HG02840 (cell line): ENCODE results near the gene SCCPDH.
"Not testable (repeated sequence)": the region's sequence is repeated elsewhere in the genome, so short reads cannot be mapped to it uniquely, and the experiment has no call there.

Experiments
- ATAC-seq: cut with Tn5 transposase; IDR thresholded peaks from one replicate; pipeline ENCODE4 v1.9.1; 2021; ENCODE audit warnings: mild to moderate bottlenecking, moderate library complexity, moderate number of reproducible peaks; ENCODE audit not compliant: unreplicated experiment, low FRiP score

SCCPDH gene, protein sequence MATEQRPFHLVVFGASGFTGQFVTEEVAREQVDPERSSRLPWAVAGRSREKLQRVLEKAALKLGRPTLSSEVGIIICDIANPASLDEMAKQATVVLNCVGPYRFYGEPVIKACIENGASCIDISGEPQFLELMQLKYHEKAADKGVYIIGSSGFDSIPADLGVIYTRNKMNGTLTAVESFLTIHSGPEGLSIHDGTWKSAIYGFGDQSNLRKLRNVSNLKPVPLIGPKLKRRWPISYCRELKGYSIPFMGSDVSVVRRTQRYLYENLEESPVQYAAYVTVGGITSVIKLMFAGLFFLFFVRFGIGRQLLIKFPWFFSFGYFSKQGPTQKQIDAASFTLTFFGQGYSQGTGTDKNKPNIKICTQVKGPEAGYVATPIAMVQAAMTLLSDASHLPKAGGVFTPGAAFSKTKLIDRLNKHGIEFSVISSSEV

DNA sequence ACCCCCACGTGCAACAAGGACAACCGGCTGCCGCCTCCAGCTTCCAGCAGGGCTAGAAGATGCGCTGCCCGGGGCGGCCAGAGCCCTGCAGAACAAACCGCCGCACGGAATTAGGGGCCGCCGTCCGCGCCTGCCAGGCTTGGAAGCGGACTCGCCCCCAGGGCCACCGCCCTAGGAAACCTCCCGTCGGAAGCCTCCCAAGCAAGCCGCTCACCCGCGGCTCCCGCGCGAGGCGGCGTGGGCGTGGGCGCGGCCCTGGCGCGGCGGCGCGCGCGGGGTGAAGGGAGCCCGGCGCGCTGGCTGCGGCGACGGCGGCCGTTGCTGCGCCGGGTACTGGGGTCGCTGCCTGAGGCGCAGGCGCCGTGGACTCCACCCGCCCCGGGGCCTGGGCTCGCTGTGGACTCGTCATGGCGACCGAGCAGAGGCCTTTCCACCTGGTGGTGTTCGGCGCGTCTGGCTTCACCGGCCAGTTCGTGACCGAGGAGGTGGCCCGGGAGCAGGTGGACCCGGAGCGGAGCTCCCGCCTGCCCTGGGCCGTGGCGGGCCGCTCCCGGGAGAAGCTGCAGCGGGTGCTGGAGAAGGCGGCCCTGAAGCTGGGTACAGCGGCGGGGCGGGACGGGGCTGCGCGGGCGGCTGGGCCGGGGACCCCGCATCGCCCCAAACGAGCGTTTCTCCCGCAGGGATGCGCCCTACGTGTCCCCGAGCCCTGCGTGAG, at the start of gene SCCPDH:
TSS of gene SCCPDH (plus strand) at position 394 of the 715 bp plus-strand sequence. CDS start at position 408, 14 bp downstream.
- ATAC-seq: peak; percentile 90

DNA sequence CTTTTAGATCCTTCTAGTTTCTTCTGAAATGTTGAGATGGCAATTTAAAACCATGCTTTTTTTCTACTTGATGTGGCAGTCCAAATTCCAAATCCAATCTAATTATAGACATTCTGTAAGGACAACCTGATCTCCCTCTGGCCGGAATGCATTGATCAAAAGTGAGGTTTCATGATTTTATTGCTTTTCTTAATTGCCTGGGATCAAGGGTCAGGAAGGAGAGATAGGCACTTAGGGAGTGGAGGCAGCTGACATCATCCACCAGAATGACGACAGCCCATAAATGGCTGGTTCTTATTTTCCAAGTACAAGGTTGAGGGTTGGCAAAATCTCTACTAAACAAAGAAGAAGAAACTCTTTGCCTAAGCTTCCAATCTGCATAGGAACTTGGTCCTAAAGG, 46.4 kb upstream of the SCCPDH start:
- ATAC-seq: no peak

DNA sequence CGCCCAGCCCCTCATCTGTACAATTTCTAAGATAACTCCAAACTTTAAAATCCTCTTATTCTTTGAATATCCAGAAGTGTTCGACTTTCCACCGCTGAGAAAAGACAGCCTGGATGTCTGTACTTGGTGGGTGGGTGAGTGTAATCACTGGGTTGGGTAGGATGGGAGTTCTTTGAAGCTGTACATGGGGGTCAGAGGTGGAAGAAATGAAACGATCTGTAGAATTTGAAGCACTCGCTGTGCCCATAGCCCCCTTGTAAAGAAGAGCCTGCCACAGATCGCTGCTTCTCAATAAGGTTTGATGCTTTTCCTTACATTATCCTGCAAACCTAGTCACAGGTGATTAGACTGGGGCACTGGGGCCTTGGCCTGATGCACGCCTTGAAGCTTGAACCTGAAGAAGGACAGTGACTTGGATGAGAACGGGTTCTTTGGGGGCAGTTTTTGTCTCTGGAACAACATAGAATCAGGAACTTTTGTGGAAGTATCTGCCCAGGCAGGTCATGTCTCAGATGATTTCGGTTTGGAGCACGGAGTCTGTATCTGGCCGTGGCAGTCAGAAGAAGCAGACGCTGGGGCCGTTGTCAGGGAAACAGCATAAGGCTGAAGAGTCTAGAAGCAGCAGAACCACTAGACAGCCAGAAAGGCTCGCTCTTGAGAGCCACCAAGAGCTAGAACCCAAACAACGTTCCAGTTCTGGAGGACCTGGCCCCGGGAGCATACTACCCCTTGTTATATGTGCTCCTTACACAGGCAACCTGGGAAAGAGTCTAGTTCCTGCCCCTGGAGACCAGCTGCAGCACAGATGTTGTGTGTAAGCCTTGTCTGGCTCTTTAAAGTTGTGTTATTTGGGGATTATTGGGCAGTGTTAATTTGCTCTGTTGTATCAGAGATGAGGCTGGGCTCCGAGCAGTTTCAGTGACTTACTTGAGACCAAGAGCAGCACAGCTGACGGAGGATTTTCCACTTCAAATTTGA, 45.1 kb upstream of the SCCPDH start:
- no peak for ATAC-seq

DNA sequence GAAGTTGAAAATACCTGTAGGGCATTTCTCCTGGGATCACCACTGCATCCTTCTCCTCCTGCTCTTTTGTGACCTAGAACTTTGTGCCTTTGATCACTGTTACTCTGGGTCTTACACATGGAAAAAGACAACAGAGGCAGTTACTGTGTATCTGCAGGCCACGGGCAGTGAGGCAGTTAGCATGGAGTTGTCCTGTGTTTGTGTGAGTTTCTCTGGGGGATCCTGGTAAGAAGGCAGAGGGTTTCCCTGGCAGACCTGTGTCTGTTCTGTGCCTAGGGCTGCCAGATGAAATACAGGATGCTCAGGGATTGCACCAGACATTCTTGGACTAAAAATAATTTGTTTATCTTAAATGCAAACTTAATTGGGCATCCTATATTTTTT, 44.4 kb upstream of the SCCPDH start:
- ATAC-seq: no peak

DNA sequence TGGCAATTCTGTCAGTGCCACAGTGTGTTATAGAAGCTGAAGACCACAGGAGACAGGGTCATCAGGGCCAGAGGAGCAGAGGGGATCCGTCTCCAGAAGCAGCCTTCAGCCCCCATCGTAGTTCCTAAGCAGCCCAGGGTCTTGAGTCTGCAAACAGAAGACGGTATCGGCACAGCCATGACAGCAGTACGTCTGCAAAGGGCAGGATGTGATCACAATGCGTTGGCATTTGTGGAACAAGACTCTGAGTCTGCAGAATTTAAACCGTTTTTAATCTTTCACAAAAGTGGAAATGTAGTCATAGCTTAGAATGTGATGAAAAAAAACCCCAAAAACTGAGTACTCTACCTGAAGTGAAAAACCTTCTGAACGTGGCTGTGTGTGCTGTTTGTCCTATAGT, 44.0 kb upstream of the SCCPDH start:
- no peak for ATAC-seq

DNA sequence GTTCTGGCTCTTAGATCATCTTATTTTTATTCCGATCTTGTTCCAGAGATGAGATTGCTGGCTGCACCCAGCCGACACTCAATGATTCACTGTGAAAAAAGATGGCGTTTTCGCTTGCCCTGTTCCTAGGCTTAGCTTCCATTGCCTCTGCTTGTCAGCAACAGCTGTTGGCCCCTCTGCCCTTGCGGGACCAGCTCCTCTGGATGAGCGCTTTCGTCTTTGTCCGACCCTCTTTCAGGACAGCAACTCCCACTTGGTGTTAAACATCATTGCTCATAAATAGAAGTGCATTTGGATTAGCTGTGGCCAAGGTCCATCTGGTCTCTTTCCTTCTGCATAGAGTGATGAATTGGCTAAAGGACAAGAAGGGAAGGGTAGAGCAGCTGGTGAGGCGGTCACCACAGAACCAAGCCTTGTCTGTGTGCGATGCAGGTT, 43.5 kb upstream of the SCCPDH start:
- ATAC-seq: no peak

DNA sequence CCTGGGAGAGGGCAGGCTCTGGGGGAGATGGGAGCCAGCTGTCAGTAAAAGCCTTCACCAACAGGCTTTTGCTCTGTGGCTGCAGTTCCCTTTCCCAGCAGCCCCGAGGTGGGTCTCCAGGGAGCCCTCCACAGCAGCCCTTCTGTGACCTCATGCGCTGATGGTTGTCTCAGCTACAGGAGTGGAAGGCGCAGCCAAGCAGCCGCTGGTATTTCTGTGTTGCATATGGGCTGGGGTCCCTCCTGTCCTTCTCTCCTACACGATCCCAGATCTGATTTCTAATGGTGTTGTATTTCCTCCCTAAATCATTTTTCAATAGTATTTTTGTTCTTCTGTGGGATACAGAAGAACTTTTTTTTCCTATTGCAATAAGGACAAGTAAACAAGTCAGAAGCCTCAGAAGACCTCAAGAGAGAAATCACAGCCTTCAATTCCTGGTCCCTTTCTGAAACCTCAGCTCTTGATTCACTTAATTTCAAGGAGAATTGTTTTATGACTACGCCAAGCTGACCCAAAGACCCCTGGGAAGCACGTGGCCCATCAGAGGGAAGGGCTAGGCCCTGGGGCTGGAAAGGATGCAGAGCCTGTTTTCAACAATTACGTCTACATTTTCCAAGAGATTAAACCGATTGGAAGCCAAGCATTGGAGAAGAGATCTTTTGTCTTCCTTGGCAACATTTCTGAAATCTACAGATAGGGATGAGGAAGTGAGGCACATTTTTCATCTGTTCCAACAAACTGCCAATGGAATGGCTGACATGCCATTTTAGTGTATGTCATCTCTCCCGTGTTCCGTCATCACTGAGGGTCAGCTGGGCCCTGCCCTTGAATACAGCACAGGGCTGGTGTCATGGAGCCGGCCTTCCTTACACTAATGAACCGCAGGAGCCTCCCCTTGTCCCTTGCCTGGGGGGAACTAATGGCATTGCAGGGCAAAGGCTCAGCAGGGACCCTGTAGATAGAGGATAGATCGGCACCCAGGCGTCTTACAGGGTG, 42.0 kb upstream of the SCCPDH start:
- no peak for ATAC-seq

DNA sequence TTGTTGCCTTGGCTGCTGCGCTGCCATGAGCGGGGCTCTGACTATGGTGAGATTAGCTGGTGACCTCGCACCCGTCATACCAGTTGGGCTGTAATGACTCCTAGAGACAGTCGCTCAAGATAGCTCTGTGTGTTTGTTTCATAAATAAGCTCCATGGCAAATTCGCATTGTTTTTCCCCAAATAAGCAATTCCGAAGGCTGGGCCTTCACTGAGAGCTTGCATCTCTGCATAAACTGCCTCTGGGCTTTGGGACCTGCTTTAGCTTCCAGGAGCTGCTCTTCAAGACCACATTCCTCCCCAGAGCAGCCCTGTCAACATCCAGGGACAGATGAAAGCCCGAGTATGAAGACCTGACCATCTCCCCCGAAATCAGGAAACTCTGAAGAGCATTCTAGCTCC, 40.7 kb upstream of the SCCPDH start:
- no peak for ATAC-seq

DNA sequence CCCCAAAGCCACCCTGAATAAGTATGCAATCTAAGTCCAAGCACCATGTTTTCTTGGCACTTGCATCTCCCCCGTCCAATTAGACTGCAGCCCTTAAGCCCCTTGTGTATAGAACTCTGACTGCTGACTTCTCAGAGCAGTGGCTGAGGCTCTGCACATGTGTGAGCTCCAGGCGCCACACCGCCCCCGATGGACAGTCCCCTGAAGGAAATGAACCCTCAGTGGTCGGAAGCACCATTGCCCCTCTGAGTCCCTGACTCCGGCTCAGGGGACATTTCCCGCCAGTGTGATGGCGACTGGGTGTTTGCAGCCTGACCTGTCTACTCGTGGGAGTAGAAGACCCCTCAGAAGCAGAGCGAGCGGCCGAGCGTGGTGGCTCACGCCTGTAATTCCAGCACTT, 37.2 kb upstream of the SCCPDH start:
- no peak for ATAC-seq

DNA sequence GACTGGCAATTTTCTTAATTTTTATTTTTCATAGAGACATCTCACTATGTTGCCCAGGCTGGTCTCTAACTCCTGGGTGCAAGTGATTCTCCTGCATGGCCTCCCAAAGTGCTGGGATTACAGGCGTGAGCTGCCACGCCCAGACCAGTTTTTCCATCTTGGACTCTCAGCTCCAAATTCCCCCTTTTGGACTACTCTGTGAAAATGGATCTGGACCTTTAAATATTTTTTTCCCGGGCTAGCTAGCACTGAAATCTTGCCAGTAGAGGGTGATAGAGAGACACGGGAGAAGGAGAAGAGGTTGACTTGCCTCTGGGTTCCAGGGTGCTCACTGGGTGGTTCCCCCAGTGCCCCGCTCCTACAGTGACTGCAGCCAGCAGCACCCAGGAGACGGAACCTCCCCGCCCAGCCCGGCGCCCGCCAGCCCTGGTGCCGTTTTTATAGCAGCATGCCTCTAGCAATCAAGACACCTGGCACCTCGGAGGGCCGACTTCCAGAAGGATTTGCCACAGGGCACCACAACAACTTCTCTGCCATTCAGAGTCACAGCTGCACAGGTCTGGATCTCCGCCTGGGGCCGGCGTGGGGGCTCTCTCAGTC, 34.7 kb upstream of the SCCPDH start:
- ATAC-seq: no peak

DNA sequence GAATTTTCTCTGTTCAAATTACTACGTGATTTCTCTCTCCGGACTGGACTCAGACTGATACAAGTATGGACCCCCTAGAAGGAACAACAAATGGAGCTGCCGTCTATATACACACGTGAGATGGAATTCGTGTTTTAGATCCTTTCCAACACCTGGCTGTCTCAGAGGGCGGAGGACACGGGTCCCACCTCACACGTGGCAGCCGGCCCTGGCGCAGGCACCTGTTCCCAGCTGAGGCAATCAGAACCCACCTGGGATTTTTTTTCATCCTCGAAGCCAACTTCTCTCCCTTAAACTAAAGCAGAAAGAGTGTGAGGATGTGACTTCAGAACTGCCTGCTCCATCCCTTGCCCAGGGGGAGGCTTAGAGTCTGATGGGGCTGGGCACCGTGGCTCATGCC, 34.1 kb upstream of the SCCPDH start:
- no peak for ATAC-seq

DNA sequence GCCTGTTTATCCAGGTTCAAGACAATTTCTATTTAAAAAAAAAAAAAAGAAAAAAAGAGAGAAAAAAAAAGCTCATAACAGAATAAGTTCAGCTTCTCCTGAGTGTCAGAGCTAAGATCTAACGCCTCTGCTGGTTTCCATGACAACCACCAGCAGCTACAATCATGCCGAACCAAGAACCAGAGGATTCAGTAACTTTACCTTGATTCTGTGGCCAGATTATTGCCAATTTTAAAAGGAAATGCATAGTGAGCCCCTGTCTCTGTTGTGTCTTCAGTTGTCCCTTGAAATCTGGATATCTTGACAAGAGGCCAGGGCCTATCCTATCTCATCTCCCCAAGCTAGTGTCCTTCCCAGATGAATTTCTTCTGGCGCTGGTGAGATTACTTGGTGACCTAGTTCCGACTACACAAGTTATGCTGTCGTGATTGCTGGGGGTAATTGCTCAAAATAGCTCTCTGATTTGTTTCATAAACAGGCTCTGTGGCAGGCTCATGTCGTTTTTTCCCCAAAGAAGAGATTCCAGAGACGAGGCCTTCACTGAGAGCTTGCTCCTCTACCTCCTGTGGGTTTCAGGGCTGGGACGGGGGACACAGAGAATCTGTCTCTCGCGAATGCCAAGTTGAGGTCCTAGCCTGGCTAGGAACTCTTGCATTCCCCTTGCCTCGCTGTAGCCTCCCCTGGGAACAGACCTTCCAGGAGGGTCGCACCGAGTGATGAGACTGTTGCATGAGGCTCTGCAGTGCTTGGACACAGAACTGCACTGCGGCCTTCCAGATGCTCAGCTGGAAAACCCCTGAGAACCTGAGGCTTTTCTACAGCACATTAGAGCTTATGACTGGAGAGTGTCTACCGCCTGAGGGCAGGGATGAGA, 32.4 kb upstream of the SCCPDH start:
- ATAC-seq: no peak

DNA sequence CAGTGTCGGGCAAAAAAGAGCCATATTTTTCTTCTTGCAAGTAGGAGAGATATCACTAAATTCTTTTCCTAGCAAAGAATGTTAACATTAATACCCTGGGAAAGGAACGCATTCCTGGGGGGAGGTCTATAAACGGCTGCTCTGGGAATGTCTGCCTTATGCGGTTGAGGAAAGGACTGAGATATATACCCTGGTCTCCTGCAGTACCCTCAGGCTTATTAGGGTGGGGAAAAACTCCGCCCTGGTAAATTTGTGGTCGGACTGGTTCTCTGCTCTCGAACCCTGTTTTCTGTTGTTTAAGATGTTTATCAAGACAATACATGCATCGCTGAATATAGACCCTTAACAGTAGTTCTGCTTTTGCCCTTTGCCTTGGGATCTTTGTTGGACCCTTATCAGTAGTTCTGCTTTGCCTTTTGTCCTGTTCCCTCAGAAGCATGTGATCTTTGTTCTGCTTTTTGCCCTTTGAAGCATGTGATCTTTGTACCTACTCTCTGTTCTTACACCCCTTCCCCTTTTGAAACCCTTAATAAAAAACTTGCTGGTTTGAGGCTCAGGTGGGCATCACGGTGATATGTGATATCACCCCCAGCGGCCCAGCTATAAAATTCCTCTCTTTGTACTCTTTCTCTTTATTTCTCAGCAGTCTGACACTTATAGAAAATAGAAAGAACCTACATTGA, 29.9 kb upstream of the SCCPDH start:
- not testable (repeated sequence) for ATAC-seq

DNA sequence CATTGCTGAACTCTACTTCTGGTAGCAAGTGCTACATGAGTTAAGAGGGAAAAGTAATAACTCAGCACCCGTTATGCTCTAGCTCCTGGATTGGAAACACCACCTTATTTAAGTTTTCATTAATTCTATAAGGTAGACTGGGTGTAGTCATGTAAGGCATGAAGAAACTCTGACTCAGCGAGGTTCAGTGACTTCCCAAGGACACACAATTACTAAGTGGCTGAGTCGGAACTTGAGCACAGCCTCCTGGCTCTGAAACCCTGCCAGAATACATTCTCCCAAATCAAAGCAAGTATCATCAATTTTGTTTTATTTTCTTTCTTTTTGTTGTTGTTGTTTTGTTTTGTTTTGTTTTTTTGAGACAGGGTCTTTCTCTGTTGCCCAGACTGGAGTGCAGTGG, 29.1 kb upstream of the SCCPDH start:
- no peak for ATAC-seq

DNA sequence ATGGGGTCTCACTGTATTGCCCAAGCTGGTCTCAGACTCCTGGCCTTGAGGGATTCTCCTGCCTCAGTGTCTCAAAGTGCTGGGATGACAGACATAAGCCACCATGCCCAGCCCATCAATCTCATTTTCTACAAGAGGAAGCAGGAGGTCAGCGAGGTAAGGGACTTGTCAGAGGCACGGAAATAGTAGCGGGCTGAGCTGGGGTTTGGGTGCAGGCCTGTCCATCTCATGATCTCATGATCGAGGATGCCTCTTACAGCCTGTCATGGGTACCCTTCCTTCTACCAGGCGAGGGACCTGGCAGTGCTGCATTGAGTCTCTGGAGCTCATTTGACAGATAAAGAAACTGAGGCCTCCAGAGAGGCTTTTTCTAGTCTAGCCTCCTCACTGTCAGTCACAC, 28.5 kb upstream of the SCCPDH start:
- no peak for ATAC-seq

DNA sequence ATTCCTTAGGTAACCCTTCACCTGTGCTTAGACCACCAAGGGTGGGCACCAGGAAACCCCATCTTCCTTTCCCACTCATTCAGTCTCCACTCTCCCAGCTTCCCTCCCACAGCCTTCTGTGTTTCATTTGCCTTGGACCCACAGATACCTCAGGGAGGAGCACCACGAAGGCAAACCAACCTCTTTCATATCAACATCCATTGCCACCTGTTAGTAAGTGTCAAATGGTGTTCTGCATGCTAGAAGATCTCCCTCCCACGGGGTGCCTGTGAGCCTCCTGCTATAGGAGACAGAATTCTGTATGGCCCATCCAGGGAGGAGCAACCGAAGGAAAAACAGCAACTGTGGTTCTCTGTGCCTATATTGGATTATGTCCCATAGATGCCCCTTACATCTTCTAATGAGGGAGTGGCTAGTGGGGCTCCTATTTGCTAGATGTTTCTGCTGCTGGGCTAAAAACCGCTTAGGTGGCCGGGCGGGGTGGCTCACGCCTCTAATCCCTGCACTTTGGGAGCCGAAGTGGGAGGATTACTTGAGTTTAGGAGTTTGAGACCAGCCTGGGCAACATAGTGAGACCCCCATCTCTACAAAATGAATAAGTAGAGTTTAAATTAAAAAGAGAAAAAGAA, 25.6 kb upstream of the SCCPDH start:
- no peak for ATAC-seq

DNA sequence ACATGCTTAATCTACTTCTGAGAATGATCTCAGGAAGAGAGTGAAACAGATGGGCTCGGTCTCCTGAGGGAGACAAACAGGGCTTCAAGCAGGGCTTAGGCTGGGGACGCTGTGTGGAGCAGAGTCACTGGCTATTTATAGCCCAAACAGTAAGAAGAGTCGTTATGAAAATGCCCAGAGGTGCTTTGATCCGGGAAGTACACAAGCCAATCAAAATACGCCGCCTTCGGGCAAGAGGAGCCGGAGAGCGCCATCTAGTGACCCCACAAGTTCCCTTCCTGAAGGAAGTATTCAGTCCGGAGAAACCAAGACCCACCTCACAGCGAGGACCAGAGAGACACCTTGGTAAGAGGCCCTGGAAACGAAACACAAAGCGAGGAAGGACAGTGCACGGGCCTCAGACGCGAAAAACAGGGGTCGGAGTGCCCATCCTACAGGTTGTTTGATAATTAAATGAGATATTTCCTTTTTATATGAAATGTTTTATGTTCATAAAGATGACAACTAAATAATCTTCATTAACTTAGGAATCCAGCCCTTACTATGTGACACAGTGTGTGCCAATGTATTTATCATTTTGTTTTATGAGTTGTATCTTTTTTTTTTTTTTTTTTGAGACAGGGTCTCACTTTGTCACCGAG, 25.0 kb upstream of the SCCPDH start:
- ATAC-seq: peak; percentile 76
